Left cardiac atrium (tissue), 4 donors: ENCODE measurements around the gene BOC. TPM values are rescaled to one million over a fixed set of nuclear protein-coding genes. Genes with fewer than 3 reads are reported as not detected.

ENCODE experiments used
- ATAC-seq, 2 donors: fragments of 200-7000 bp; cut with Tn5 transposase; one replicate each; pipeline ENCODE4 v1.9.1; 2020; ENCODE audit warnings: mild to moderate bottlenecking in 2 of 2, moderate library complexity in 2 of 2
- DNase-seq: peaks from one replicate; pipeline ENCODE4 v3.0.0-alpha.2; 2020
- intact Hi-C, 2 donors: fragments of 100-400 bp; cut with DNase I; formaldehyde crosslinking; loops; one replicate each; pipeline versions ENCODE4 v1.14.1 to v1.15.1; 2022 to 2023
- total RNA-seq, 2 donors: library from RNA; stranded (reverse); fragmentation: NEBNext Ultra II Directional; extraction: Animal tissue kit (Norgen Biotek cat#: 25700); gene quantifications; one replicate each; pipeline ENCODE4 v1.2.1, GENCODE V29; 2021
- donor health status: DM: no; HTN: yes; CAD: no.
- donor health status: DM: no; HTN: yes; CAD: no; lungs with severe emphysema.
- donor health status: DM: yes; HTN: yes; CAD: no.
- donor health status: Dilated cardiomyopathy.

BOC gene
- total RNA-seq, 2 donors from 2014 or later, result 14.5 to 16.3 TPM

GRCh38 chr3:113218681-113219045 lies 7.3 kb downstream of the BOC start:
- ATAC-seq (no peak), DNase-seq (no peak)
- intact Hi-C loops, result no loop called here

- ATAC-seq, result no peak
- intact Hi-C loops, result no loop called here
- no peak for DNase-seq
Observed at GRCh38 chr3:113219605-113220300, 8.4 kb downstream of the BOC start.

- ATAC-seq (no peak), DNase-seq (no peak)
- intact Hi-C loops, result no loop called here
Observed at GRCh38 chr3:113220721-113221120, 9.4 kb downstream of the BOC start.

- DNase-seq, result no peak
- intact Hi-C loops, result no loop called here
- peak in 1 of 2 donors; percentile 10 for ATAC-seq
Observed at GRCh38 chr3:113221721-113222257, 10.4 kb downstream of the BOC start.

- DNase-seq (no peak), ATAC-seq (no peak)
- intact Hi-C loops, result no loop called here
Observed at GRCh38 chr3:113222451-113223086, 11.2 kb downstream of the BOC start.

- peak; percentile 33 to 46 for ATAC-seq
Observed at GRCh38 chr3:113223475-113224281, 12.3 kb downstream of the BOC start.

GRCh38 chr3:113225286-113225685 lies 13.9 kb downstream of the BOC start:
- intact Hi-C loops, result no loop called here
- DNase-seq (no peak), ATAC-seq (no peak)

More at GRCh38 chr3:113223475-113224281, 12.3 kb downstream of the BOC start:
- DNase-seq, result peak; percentile 43
- intact Hi-C loops, result no loop called here

- ATAC-seq (no peak), DNase-seq (no peak)
- intact Hi-C loops, result no loop called here
Observed at GRCh38 chr3:113226491-113226890, 15.1 kb downstream of the BOC start.

GRCh38 chr3:113227146-113227545 lies 15.8 kb downstream of the BOC start:
- intact Hi-C loops, result no loop called here
- DNase-seq (no peak), ATAC-seq (no peak)

GRCh38 chr3:113228498-113229286 lies 17.3 kb downstream of the BOC start:
- intact Hi-C loops, result no loop called here
- ATAC-seq (peak in 1 of 2 donors; percentile 27), DNase-seq (no peak)

GRCh38 chr3:113231391-113231790 lies 20.0 kb downstream of the BOC start:
- intact Hi-C loops, result no loop called here

GRCh38 chr3:113231827-113232253 lies 20.5 kb downstream of the BOC start:
- intact Hi-C loops, result no loop called here

More at GRCh38 chr3:113231391-113231790, 20.0 kb downstream of the BOC start:
- ATAC-seq (peak in 1 of 2 donors; percentile 50), DNase-seq (no peak)

GRCh38 chr3:113232342-113232741 lies 21.0 kb downstream of the BOC start:
- intact Hi-C loops, result no loop called here
- DNase-seq (no peak), ATAC-seq (no peak)

More at GRCh38 chr3:113231827-113232253, 20.5 kb downstream of the BOC start:
- DNase-seq (no peak), ATAC-seq (peak; percentile 38 to 94)

- intact Hi-C loops, result no loop called here
- DNase-seq, result no peak
- no peak for ATAC-seq
Observed at GRCh38 chr3:113233497-113233896, 22.1 kb downstream of the BOC start.

GRCh38 chr3:113234028-113234427 lies 22.7 kb downstream of the BOC start:
- ATAC-seq, result no peak
- no peak for DNase-seq
- intact Hi-C loops, result no loop called here

- no peak for DNase-seq
- intact Hi-C loops, result no loop called here
- ATAC-seq, result no peak
Observed at GRCh38 chr3:113234688-113235260, 23.4 kb downstream of the BOC start.

GRCh38 chr3:113238503-113238902 lies 27.1 kb downstream of the BOC start:
- ATAC-seq (no peak), DNase-seq (no peak)
- intact Hi-C loops, result no loop called here

- no peak for DNase-seq
- intact Hi-C loops, result no loop called here
- no peak for ATAC-seq
Observed at GRCh38 chr3:113240841-113241240, 29.5 kb downstream of the BOC start.
